Cardiac atrium fibroblast (primary cell): Measurements from ENCODE around the gene TNFRSF14. TPM values are rescaled to one million over a fixed set of nuclear protein-coding genes. Genes with fewer than 3 reads are reported as not detected.

Source experiments
- total RNA-seq: library from RNA; depleted of rRNA; stranded (reverse); fragments of >200 nt; gene quantifications from 2 replicates; pipeline ENCODE4 v1.2.3, GENCODE V29; 2015

The TNFRSF14 gene
- 17.9 and 18.6 TPM in 2 replicates for total RNA-seq

DNA sequence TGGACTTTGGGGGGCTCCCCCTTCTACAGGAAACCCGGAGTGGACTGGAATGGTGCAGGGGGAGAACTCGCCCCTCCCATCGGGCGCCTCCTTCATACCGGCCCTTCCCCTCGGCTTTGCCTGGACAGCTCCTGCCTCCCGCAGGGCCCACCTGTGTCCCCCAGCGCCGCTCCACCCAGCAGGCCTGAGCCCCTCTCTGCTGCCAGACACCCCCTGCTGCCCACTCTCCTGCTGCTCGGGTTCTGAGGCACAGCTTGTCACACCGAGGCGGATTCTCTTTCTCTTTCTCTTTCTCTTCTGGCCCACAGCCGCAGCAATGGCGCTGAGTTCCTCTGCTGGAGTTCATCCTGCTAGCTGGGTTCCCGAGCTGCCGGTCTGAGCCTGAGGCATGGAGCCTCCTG is at the start of gene TNFRSF14:
TSS of gene TNFRSF14 (plus strand) at position 95 of the 401 bp plus-strand sequence. CDS start at position 389, 294 bp downstream.

DNA sequence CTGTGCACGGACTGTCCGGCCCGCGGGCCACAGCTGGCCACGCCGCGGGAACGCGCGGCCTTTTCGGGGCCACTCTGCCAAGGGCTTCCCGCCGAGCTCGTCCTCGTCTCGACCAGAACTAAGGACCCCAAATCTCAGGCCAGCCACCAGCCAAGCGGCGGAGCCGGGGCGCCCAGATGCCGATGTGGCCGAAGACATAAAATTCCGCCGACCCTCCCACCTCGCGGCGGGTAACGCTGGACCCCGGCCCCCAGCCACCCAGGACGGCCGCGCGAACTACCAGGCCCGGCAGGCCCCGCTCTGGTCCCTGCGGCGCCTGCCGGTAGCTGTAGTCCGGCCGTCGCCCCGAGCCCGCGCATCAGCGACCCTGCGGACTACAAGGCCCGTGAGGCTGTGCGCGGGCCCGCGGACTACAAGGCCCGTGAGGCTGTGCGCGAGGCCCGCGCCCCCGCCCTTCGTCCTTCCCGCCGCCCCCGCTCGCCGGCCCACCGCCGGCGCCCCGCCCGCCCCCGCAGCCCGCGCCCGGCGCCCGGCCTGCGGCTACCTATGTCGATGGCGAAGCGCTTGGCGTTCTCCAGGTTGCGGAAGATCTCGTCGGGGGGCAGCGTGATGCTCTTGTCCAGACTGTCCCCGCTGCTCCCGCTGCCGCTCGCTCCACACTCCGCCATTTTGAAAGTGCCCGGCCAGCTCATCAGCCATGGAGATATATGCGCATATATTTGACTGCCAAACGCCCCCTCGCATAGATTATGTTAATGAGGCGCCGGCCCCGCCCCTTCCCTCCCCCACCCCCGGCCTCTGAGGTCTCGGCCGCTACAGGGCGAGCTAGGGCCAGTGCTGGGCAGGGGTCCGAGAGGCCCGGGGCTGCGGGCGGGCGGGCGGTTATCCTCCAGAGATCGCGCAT is 30.0 kb upstream of the TNFRSF14 start, which contains the start of gene PANK4:
TSS of gene PANK4 (minus strand) at position 677 of the 904 bp plus-strand sequence. CDS start at position 668, 9 bp downstream.

DNA sequence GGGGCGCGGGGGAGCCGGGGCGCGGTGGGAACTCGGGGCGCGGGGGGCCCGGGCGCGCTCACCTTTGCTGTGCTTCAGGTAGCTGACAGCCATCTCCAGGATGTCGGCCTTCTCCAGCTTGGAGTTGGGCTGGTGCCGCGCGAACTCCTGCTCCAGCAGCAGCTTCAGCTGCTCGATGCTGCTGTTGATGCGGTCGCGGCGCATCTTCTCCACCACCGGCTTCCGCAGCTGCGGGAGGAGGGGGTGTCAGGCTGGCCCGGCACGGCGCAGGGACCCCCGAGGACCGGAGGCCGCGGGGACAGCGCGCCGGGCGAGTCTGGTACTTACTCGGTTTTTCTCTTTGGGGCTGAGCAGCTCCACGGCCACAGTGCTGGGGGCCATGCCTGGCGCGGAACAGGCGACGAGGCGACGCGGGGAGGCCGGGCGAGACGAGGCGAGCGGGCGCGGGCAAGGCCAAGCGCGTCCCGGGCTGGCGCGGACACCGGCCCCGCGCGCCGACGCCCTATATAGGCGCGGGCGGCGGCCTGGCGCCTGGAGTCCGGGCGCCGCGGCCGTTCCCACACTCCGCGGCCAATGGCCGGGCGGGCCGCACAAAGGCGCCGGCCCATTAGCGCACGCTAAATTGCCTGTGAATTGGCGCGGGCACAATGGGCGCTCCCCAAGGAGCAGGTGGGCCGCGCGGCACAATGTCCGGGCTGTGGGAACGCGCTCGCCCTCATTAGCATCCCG is 26.2 kb upstream of the TNFRSF14 start, which contains the start of gene HES5:
TSS of gene HES5 (minus strand) at position 480 of the 729 bp plus-strand sequence. CDS start at position 381, 99 bp downstream.

DNA sequence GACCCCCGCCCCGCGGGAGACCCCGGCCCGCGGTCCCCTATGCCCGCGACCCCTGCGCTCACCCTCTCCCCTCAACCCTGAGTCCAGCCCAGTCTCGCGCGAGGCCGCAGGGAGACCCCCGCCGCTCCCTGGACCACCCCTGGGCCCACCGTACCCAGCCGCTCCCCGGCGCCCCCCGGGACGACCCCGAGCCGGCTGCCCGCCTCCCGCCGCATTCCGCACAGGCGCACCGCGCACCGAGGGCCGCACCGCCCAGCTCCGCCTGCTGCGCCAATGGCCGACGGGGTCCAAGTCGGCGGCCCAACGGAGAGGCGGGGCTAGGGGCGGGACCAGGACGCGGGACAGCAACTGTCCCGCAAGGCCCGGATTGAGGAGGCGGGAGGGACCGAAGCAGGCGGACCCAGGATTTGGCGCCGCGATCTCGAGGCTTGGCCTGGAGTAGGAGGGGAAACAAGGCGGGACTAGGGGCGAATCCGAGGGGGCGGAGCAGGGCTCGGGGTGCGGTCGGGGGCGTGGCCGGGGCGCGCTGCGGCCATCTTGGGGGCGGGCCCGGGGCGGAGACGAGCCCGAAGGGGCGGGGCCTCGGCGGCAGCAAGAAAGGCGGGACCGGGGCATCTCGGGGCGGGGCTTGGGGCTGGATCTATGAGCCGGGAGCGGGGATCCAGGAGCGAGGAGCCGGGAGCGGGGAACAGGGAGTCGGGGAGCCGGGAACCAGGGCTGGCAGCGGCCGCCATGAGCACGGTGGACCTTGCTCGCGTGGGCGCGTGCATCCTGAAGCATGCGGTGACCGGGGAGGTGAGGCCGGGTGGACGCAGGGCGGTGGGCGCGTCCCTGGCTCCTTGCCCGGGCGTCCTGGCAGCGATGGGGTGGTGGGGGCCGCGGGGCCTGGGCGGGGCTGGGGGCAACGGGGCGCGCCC is 30.2 kb downstream of the TNFRSF14 start, which contains the start of gene PRXL2B:
TSS of gene PRXL2B (plus strand) at position 624 of the 917 bp plus-strand sequence. CDS start at position 733, 109 bp downstream.

Other genes with a start within 250 kb of the TNFRSF14 start
- 2.4 and 3.2 TPM in 2 replicates for gene MORN1, start 164.8 kb upstream of the TNFRSF14 start, total RNA-seq
- gene RER1, start 164.5 kb upstream of the TNFRSF14 start, total RNA-seq, result 97.8 and 117 TPM in 2 replicates
- 22.0 and 34.2 TPM in 2 replicates for gene PEX10, start 143.8 kb upstream of the TNFRSF14 start, total RNA-seq
- under 0.01 TPM in 1 of 2 replicates, not detected in the other for gene PLCH2, start 80.1 kb upstream of the TNFRSF14 start, total RNA-seq
- gene PANK4, start 29.8 kb upstream of the TNFRSF14 start, total RNA-seq, result 13.5 and 21.4 TPM in 2 replicates
- gene HES5, start 26.1 kb upstream of the TNFRSF14 start, total RNA-seq, result not detected in 2 replicates
- 16.8 and 19.5 TPM in 2 replicates for gene PRXL2B, start 30.4 kb downstream of the TNFRSF14 start, total RNA-seq
- gene MMEL1, start 76.6 kb downstream of the TNFRSF14 start, total RNA-seq, result not detected in 2 replicates
- gene TTC34, start 245.3 kb downstream of the TNFRSF14 start, total RNA-seq, result not detected in 2 replicates